Activated naive CD8-positive, alpha-beta T cell (primary cell): ENCODE data around the gene TBC1D5.

Experiments used
- H3K27ac Mint-ChIP-seq: one replicate; pipeline ENCODE4 v1.8.0; 2021; ENCODE audit warnings: mixed read lengths
- H3K27me3 Mint-ChIP-seq: one replicate; pipeline ENCODE4 v1.8.0; 2021; ENCODE audit warnings: mixed read lengths
- H3K36me3 Mint-ChIP-seq: one replicate; pipeline ENCODE4 v1.8.0; 2021; ENCODE audit warnings: mixed read lengths
- H3K4me1 Mint-ChIP-seq: one replicate; pipeline ENCODE4 v1.8.0; 2021; ENCODE audit warnings: low read depth, mixed read lengths
- H3K4me3 Mint-ChIP-seq: one replicate; pipeline ENCODE4 v1.8.0; 2021; ENCODE audit warnings: mild to moderate bottlenecking, mixed read lengths
- H3K9me3 Mint-ChIP-seq: one replicate; pipeline ENCODE4 v1.8.0; 2021; ENCODE audit warnings: low read depth, mixed read lengths

The TBC1D5 gene

DNA sequence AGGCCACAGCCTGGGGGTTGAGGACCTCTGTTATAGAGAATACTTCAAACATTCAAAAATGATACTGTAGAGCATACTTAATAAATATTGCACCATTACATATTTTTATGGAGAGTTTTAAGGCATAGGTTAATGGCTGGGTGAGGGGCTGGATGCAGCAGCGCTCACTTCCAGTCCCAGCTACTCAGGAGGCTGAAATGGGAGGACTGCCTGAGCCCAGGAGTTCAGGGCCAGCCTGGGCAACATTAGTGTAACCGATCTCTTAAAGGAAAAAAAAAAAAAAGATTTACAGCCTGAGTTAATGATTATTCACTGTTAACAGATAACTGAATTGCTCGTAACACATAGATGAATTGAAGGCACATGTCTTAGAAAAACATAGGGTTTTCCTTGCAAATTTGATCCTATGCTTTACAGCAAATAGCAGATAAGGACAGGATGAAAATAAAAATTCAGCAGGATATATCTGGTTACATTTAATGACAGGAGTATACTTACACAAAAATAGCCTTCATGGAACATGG, 282.9 kb downstream of the TBC1D5 start:
- no peak overlapping the region for H3K4me3 Mint-ChIP-seq
- no peaks in the 10 kb centered on the region for H3K9me3 Mint-ChIP-seq

GRCh38 chr3:17456650-17457049, 285.8 kb downstream of the TBC1D5 start:
- Mint-ChIP-seq H3K4me1 (no peaks in the 10 kb centered on the region), H3K4me3 (no peak overlapping the region), H3K27me3 (no peaks in the 10 kb centered on the region), H3K36me3 (peaks cover 26% of the 10 kb centered on the region), H3K27ac (no peak overlapping the region), H3K9me3 (no peaks in the 10 kb centered on the region)

More for the DNA sequence above, 282.9 kb downstream of the TBC1D5 start:
- H3K27me3 Mint-ChIP-seq = no peaks in the 10 kb centered on the region
- H3K4me1 Mint-ChIP-seq = no peaks in the 10 kb centered on the region
- H3K27ac Mint-ChIP-seq = no peak overlapping the region
- peaks cover 29% of the 10 kb centered on the region for H3K36me3 Mint-ChIP-seq

DNA sequence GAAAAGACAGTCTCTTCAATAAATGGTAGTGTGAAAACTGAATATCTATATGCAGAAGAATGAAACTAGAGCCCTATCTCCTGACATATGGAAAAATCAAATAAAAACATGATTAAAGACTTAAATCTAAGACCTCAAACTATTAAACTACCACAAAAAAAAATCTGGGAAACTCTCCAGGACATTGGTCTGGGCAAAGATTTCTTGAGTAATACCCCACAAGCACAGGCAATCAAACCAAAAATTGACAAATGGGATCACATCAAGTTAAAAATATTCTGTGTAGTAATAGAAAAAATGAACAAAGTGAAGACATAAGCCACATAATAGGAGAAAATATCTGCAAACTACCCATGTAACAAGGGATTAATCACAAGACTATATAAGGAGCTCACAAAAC, 286.4 kb downstream of the TBC1D5 start:
- Mint-ChIP-seq H3K9me3 (no peaks in the 10 kb centered on the region), H3K27me3 (no peaks in the 10 kb centered on the region), H3K27ac (no peak overlapping the region), H3K4me1 (no peaks in the 10 kb centered on the region), H3K4me3 (no peak overlapping the region), H3K36me3 (peaks cover 29% of the 10 kb centered on the region)

DNA sequence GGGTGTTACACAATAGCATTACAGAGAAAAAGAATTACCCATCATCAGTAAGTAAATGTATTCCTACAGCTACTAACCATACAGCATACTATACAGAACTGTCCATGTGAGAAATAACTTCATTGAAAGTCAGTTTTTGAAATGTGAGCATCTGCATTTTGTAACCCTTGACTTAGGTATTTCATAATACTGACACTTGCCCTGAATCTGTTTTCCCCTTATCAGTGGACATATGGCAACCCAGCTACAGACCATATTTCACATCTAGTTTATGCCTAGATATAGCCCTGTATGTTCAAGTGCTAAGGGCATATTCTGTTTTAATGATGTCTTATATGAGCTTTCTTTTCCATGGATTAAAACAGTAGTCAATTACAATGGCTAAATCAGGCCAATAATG, 297.6 kb downstream of the TBC1D5 start:
- Mint-ChIP-seq H3K4me3 (no peak overlapping the region), H3K9me3 (no peaks in the 10 kb centered on the region), H3K27ac (no peak overlapping the region), H3K36me3 (peaks cover 25% of the 10 kb centered on the region), H3K27me3 (no peaks in the 10 kb centered on the region), H3K4me1 (no peaks in the 10 kb centered on the region)

DNA sequence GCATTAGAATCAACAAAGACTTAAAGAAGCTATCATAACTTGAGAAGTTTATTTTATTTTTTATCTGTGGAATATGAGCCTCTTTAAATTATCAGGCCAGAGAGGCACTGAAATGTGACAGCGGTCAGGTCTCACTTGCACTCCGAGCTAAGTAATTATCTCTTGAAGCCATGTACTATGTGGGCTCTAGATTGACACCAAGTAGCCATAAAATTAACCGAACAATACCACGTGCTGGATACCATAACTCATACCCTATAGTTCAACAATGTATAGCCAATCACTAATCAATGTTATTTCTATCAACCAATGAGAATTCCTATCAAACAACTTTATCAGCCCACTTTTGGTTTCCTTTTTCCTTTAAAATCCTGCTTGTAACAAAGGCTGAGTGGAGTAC, 299.3 kb downstream of the TBC1D5 start:
- H3K9me3 Mint-ChIP-seq = no peaks in the 10 kb centered on the region
- H3K27me3 Mint-ChIP-seq = no peaks in the 10 kb centered on the region
- no peak overlapping the region for H3K27ac Mint-ChIP-seq
- no peak overlapping the region for H3K4me3 Mint-ChIP-seq
- H3K4me1 Mint-ChIP-seq = no peaks in the 10 kb centered on the region
- H3K36me3 Mint-ChIP-seq = peaks cover 31% of the 10 kb centered on the region

DNA sequence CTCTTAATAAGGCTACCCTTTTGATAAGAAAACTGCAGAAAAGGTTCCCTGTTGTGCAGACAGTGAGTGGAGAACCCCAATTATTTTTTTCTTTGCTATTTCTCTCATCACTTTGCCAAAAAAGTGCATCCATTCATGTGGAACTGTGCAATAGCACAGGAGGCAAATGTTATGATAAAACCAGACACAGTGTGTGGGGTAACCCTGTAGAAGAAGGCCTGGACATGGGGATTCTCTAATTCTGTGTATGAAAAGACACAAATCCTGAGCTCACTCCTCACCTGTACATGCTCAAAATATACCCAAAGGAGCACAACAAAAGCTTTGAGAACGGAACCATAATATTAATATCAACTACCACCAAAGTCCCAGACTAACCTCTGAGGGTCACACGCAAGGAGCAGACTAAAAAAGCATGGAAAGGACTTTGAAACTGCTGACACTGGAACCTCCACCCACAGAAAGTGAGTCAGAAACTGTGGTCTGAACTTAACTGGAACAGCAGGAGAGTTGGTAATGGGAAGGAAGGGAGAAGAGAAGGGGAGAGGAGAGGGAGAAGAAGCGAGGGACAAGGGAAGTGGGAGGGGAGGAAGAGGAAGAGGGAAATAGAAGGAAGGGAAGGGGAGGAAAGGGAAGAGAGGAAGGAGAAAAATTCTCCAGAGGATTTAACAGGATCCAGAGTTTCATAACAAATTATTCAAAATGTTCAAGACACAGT, 299.9 kb downstream of the TBC1D5 start:
- Mint-ChIP-seq H3K9me3 (no peaks in the 10 kb centered on the region), H3K27ac (no peak overlapping the region), H3K36me3 (peaks cover 32% of the 10 kb centered on the region), H3K4me1 (no peaks in the 10 kb centered on the region), H3K27me3 (no peaks in the 10 kb centered on the region), H3K4me3 (no peak overlapping the region)

DNA sequence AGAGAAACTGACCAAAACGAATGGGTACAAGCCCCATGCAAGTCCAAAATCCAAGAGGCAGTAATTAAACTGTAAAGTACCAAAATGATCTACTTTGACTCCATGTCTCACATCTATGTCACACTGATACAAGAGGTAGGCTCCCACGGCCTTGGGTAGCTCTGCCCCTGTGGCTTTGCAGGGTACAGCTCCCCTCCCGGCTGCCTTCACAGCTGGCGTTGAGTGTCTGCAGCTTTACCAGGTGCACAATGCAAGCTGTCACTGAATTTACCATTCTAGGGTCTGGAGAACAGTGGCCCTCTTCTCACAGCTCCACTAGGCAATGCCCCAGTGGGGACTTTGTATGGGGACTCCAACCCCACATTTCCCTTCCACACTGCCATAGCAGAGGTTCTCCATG, 308.6 kb downstream of the TBC1D5 start:
- Mint-ChIP-seq H3K27ac (no peak overlapping the region), H3K4me1 (peaks cover 1% of the 10 kb centered on the region), H3K4me3 (no peak overlapping the region), H3K27me3 (no peaks in the 10 kb centered on the region), H3K9me3 (no peaks in the 10 kb centered on the region), H3K36me3 (peaks cover 18% of the 10 kb centered on the region)

- Mint-ChIP-seq H3K27ac (no peak overlapping the region), H3K27me3 (no peaks in the 10 kb centered on the region), H3K36me3 (peaks cover 14% of the 10 kb centered on the region), H3K4me3 (no peak overlapping the region), H3K4me1 (peaks cover 1% of the 10 kb centered on the region), H3K9me3 (no peaks in the 10 kb centered on the region)
These were observed 310.2 kb downstream of the TBC1D5 start for GRCh38 chr3:17432236-17432635.

GRCh38 chr3:17431484-17432045, 310.9 kb downstream of the TBC1D5 start:
- Mint-ChIP-seq H3K27ac (no peak overlapping the region), H3K27me3 (no peaks in the 10 kb centered on the region), H3K36me3 (peaks cover 12% of the 10 kb centered on the region), H3K4me1 (peaks cover 1% of the 10 kb centered on the region), H3K4me3 (no peak overlapping the region), H3K9me3 (no peaks in the 10 kb centered on the region)

GRCh38 chr3:17431004-17431403, 311.4 kb downstream of the TBC1D5 start:
- no peaks in the 10 kb centered on the region for H3K27me3 Mint-ChIP-seq
- peaks cover 12% of the 10 kb centered on the region for H3K36me3 Mint-ChIP-seq
- H3K27ac Mint-ChIP-seq = no peak overlapping the region
- no peaks in the 10 kb centered on the region for H3K9me3 Mint-ChIP-seq
- peaks cover 1% of the 10 kb centered on the region for H3K4me1 Mint-ChIP-seq
- no peak overlapping the region for H3K4me3 Mint-ChIP-seq

DNA sequence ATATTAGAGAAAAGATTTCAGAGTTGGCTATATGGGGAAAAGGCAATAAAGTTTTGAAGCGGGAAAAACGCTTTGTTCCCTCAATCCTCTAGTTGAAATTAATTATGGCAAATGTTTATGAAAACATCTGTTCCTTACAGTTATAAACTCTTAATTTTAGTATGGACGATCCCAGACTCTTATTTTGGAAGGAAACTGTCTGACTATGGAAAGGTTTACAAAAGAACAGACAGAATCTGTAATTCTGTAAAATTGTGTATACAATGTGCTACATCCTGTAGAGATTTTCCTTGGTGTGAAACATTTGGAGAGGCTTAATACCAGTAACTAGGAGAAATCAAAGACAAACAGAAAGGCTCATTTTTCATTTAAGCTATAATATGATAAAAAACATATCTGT, 311.8 kb downstream of the TBC1D5 start:
- Mint-ChIP-seq H3K9me3 (no peaks in the 10 kb centered on the region), H3K27ac (no peak overlapping the region), H3K36me3 (peaks cover 12% of the 10 kb centered on the region), H3K4me1 (peaks cover 1% of the 10 kb centered on the region), H3K27me3 (no peaks in the 10 kb centered on the region), H3K4me3 (no peak overlapping the region)

DNA sequence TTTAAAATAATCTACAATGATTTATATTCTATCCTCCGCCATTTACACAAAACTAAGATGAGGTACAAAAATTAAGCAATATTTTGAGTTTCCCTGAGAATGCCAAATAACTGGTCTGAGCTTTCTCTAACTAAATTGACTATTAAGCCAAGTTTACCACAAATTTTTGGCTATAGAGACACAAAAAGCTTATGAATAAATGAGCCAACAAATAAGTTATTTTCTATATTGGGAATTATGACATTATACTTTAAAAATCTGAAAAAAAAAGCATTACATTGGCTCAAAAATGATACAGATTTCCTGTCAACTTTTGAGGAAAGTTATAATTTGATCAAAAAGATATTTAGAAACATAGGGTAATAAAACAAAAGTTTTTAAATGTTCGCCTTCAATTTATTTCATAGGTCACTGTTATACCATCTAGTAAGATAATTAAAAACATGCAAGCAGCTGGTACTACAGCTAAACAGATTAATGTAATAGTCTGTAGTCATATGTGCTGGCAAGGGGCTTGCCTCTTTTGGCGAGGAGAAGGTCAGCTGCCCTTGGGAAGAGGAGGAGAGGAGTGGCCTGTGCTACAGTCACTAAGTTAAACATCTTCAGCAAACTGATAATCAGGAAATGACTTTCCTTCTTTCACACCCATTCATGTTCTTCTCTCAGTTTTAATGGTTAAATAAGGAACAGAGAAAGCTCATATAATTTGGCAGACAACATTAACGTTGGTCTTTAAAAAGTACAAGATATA, 318.5 kb downstream of the TBC1D5 start:
- Mint-ChIP-seq H3K27me3 (no peaks in the 10 kb centered on the region), H3K4me1 (no peaks in the 10 kb centered on the region), H3K9me3 (no peaks in the 10 kb centered on the region), H3K36me3 (no peaks in the 10 kb centered on the region), H3K27ac (no peak overlapping the region), H3K4me3 (no peak overlapping the region)

DNA sequence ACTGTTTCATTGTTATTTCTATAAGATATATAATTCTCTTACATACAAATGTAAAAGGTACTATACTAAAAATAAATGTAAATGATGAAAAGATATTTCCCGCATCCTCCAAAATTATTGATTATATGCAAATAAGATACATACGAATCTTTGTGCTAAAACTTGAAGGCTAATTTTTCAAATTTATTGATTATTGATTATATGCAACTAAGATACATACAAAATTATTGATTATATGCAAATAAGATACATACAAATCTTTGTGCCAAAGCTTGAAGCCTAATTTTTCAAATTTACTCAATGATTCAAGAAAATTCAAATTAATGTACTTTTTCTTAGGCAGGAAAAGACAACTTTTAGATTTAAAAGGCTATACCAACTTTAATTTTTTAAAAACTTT, 319.8 kb downstream of the TBC1D5 start:
- Mint-ChIP-seq H3K27me3 (no peaks in the 10 kb centered on the region), H3K27ac (no peak overlapping the region), H3K9me3 (no peaks in the 10 kb centered on the region), H3K4me1 (no peaks in the 10 kb centered on the region), H3K36me3 (peaks cover 3% of the 10 kb centered on the region), H3K4me3 (no peak overlapping the region)

DNA sequence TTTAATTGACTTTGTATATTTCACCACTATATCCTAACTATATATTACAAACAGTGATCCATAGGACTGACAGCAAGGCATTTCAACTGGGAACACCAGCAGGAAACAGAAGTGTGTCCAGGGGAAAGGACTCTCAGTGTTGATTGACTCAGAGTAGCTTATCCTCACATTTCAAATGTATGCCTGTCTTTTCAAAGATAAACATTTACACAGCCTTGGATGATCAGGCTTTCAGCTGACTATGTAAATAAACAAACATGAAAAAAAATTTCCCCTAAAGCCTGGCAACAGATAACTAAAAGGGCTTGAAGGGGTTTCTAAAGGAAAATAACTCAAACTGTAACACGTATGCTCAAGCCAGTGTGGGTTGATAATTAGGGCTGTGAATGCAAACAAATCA, 321.8 kb downstream of the TBC1D5 start:
- Mint-ChIP-seq H3K36me3 (peaks cover 3% of the 10 kb centered on the region), H3K27ac (no peak overlapping the region), H3K27me3 (no peaks in the 10 kb centered on the region)

GRCh38 chr3:17412950-17413530, 329.4 kb downstream of the TBC1D5 start:
- Mint-ChIP-seq H3K4me3 (no peak overlapping the region), H3K27ac (no peak overlapping the region), H3K4me1 (no peaks in the 10 kb centered on the region), H3K36me3 (peaks cover 3% of the 10 kb centered on the region), H3K27me3 (no peaks in the 10 kb centered on the region), H3K9me3 (no peaks in the 10 kb centered on the region)

More for the DNA sequence above, 321.8 kb downstream of the TBC1D5 start:
- H3K4me1 Mint-ChIP-seq = no peaks in the 10 kb centered on the region
- H3K4me3 Mint-ChIP-seq = no peak overlapping the region
- H3K9me3 Mint-ChIP-seq = no peaks in the 10 kb centered on the region
